ENCODE data around the gene FAF1.
"Not testable (repeated sequence)": the region's sequence is repeated elsewhere in the genome, so short reads cannot be mapped to it uniquely, and the experiment has no call there.

FAF1 gene

DNA sequence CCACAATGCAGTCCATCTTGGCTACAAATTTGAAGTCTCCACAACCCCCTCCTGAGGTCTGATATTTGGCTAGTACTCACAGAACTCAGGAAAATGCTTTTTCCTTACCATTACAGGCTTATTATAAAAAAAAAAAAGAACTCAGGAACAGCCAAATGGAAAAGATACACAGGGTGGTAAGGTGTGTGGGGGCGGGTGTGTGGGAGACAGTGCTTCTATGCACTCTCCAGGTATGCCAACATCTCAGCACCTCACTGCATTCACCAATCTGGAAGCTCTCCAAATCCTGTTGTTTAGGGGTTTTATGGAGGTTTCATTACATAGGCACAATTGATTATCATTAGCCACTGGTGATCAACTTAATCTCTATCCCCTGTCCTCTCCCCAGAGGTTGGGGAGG is 126.9 kb downstream of the FAF1 start:
- no peaks in the 10 kb centered on the region for H3K27me3 ChIP-seq (ENCODE audit: control insufficient read depth in 1 of 2, insufficient read depth in 2 of 2, low read length in 2 of 2)
- no peaks in the 10 kb centered on the region for H3K4me1 ChIP-seq (ENCODE audit: control insufficient read depth in 1 of 2, insufficient read depth in 2 of 2, low read length in 2 of 2)
- H3K9me3 ChIP-seq (ENCODE audit: control insufficient read depth in 1 of 2, low read length in 2 of 2): no peaks in the 10 kb centered on the region
- H3K36me3 ChIP-seq (ENCODE audit: control insufficient read depth in 1 of 2, insufficient read depth in 2 of 2, low read length in 2 of 2): no peaks in the 10 kb centered on the region
- H3K27ac ChIP-seq (ENCODE audit: low read depth, low read length): no peak overlapping the region
- no peak overlapping the region for H3K9ac ChIP-seq (ENCODE audit: low read depth in 1 of 2, low read length in 2 of 2)
- no peak overlapping the region for H3K4me3 ChIP-seq (ENCODE audit: low read depth in 1 of 2, low read length in 2 of 2)

GRCh38 chr1:50832167-50832566 is 127.9 kb downstream of the FAF1 start:
- Histone ChIP-seq H3K4me3 (ENCODE audit: low read depth in 1 of 2, low read length in 2 of 2) (no peak overlapping the region), H3K9ac (ENCODE audit: low read depth in 1 of 2, low read length in 2 of 2) (no peak overlapping the region), H3K27me3 (ENCODE audit: control insufficient read depth in 1 of 2, insufficient read depth in 2 of 2, low read length in 2 of 2) (no peaks in the 10 kb centered on the region), H3K27ac (ENCODE audit: low read depth, low read length) (no peak overlapping the region), H3K4me1 (ENCODE audit: control insufficient read depth in 1 of 2, insufficient read depth in 2 of 2, low read length in 2 of 2) (no peaks in the 10 kb centered on the region), H3K36me3 (ENCODE audit: control insufficient read depth in 1 of 2, insufficient read depth in 2 of 2, low read length in 2 of 2) (no peaks in the 10 kb centered on the region), H3K9me3 (ENCODE audit: control insufficient read depth in 1 of 2, low read length in 2 of 2) (no peaks in the 10 kb centered on the region)

- Histone ChIP-seq H3K36me3 (ENCODE audit: control insufficient read depth in 1 of 2, insufficient read depth in 2 of 2, low read length in 2 of 2) (no peaks in the 10 kb centered on the region), H3K4me1 (ENCODE audit: control insufficient read depth in 1 of 2, insufficient read depth in 2 of 2, low read length in 2 of 2) (no peaks in the 10 kb centered on the region), H3K27ac (ENCODE audit: low read depth, low read length) (no peak overlapping the region), H3K9ac (ENCODE audit: low read depth in 1 of 2, low read length in 2 of 2) (no peak overlapping the region), H3K27me3 (ENCODE audit: control insufficient read depth in 1 of 2, insufficient read depth in 2 of 2, low read length in 2 of 2) (no peaks in the 10 kb centered on the region), H3K9me3 (ENCODE audit: control insufficient read depth in 1 of 2, low read length in 2 of 2) (no peaks in the 10 kb centered on the region), H3K4me3 (ENCODE audit: low read depth in 1 of 2, low read length in 2 of 2) (no peak overlapping the region)
Measured at GRCh38 chr1:50831300-50832061, 128.6 kb downstream of the FAF1 start.

DNA sequence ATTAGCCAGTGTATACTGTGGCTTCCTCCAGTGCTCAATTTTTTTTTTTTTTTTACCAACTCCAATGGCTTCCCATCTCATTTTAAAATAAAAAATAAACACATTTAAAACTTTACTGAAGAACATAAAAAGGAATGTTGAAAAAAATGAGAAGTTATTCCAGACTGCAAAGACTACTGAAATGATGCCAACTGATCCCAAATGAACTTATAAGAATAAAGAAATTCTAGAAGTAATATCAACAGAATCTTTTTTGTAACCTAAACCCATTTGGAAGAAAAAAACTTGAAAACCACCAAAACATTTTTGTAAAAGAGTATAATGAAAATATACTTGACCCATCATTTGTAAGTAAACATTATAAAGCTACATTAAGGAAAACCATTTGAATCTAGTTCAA is 129.4 kb downstream of the FAF1 start:
- no peak overlapping the region for H3K9ac ChIP-seq (ENCODE audit: low read depth in 1 of 2, low read length in 2 of 2)
- no peak overlapping the region for H3K27ac ChIP-seq (ENCODE audit: low read depth, low read length)
- no peaks in the 10 kb centered on the region for H3K36me3 ChIP-seq (ENCODE audit: control insufficient read depth in 1 of 2, insufficient read depth in 2 of 2, low read length in 2 of 2)
- H3K4me3 ChIP-seq (ENCODE audit: low read depth in 1 of 2, low read length in 2 of 2): no peak overlapping the region
- no peaks in the 10 kb centered on the region for H3K4me1 ChIP-seq (ENCODE audit: control insufficient read depth in 1 of 2, insufficient read depth in 2 of 2, low read length in 2 of 2)
- H3K9me3 ChIP-seq (ENCODE audit: control insufficient read depth in 1 of 2, low read length in 2 of 2): no peaks in the 10 kb centered on the region
- H3K27me3 ChIP-seq (ENCODE audit: control insufficient read depth in 1 of 2, insufficient read depth in 2 of 2, low read length in 2 of 2): no peaks in the 10 kb centered on the region

GRCh38 chr1:50829014-50829958 is 130.8 kb downstream of the FAF1 start:
- Histone ChIP-seq H3K4me1 (ENCODE audit: control insufficient read depth in 1 of 2, insufficient read depth in 2 of 2, low read length in 2 of 2) (no peaks in the 10 kb centered on the region), H3K9me3 (ENCODE audit: control insufficient read depth in 1 of 2, low read length in 2 of 2) (no peaks in the 10 kb centered on the region), H3K27ac (ENCODE audit: low read depth, low read length) (no peak overlapping the region), H3K4me3 (ENCODE audit: low read depth in 1 of 2, low read length in 2 of 2) (no peak overlapping the region), H3K9ac (ENCODE audit: low read depth in 1 of 2, low read length in 2 of 2) (no peak overlapping the region), H3K27me3 (ENCODE audit: control insufficient read depth in 1 of 2, insufficient read depth in 2 of 2, low read length in 2 of 2) (no peaks in the 10 kb centered on the region), H3K36me3 (ENCODE audit: control insufficient read depth in 1 of 2, insufficient read depth in 2 of 2, low read length in 2 of 2) (no peaks in the 10 kb centered on the region)

GRCh38 chr1:50827546-50827945 is 132.5 kb downstream of the FAF1 start:
- Histone ChIP-seq H3K4me1 (ENCODE audit: control insufficient read depth in 1 of 2, insufficient read depth in 2 of 2, low read length in 2 of 2) (no peaks in the 10 kb centered on the region), H3K27me3 (ENCODE audit: control insufficient read depth in 1 of 2, insufficient read depth in 2 of 2, low read length in 2 of 2) (no peaks in the 10 kb centered on the region), H3K9me3 (ENCODE audit: control insufficient read depth in 1 of 2, low read length in 2 of 2) (no peaks in the 10 kb centered on the region), H3K4me3 (ENCODE audit: low read depth in 1 of 2, low read length in 2 of 2) (no peak overlapping the region), H3K36me3 (ENCODE audit: control insufficient read depth in 1 of 2, insufficient read depth in 2 of 2, low read length in 2 of 2) (no peaks in the 10 kb centered on the region), H3K27ac (ENCODE audit: low read depth, low read length) (no peak overlapping the region), H3K9ac (ENCODE audit: low read depth in 1 of 2, low read length in 2 of 2) (no peak overlapping the region)

DNA sequence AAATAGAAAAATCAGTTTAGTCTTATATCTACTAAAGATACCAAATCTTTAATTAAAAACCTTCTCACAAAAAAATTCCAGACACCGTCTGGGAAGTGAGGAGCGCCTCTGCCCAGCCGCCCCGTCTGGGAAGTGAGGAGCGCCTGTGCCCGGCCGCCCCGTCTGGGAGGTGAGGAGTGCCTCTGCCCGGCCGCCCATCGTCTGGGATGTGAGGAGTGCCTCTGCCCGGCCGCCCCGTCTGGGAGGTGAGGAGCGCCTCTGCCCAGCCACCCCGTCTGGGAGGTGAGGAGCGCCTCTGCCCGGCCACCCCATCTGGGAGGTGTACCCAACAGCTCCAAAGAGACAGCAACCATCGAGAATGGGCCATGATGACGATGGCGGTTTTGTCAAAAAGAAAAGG is 133.3 kb downstream of the FAF1 start:
- not testable (repeated sequence) for H3K27ac ChIP-seq (ENCODE audit: low read depth, low read length); H3K27me3 ChIP-seq (ENCODE audit: control insufficient read depth in 1 of 2, insufficient read depth in 2 of 2, low read length in 2 of 2); H3K9ac ChIP-seq (ENCODE audit: low read depth in 1 of 2, low read length in 2 of 2); H3K36me3 ChIP-seq (ENCODE audit: control insufficient read depth in 1 of 2, insufficient read depth in 2 of 2, low read length in 2 of 2); H3K4me3 ChIP-seq (ENCODE audit: low read depth in 1 of 2, low read length in 2 of 2); H3K4me1 ChIP-seq (ENCODE audit: control insufficient read depth in 1 of 2, insufficient read depth in 2 of 2, low read length in 2 of 2); H3K9me3 ChIP-seq (ENCODE audit: control insufficient read depth in 1 of 2, low read length in 2 of 2)

- no peak overlapping the region for H3K27ac ChIP-seq (ENCODE audit: low read depth, low read length)
- H3K4me1 ChIP-seq (ENCODE audit: control insufficient read depth in 1 of 2, insufficient read depth in 2 of 2, low read length in 2 of 2): no peaks in the 10 kb centered on the region
- no peak overlapping the region for H3K4me3 ChIP-seq (ENCODE audit: low read depth in 1 of 2, low read length in 2 of 2)
- H3K9me3 ChIP-seq (ENCODE audit: control insufficient read depth in 1 of 2, low read length in 2 of 2): no peaks in the 10 kb centered on the region
- H3K36me3 ChIP-seq (ENCODE audit: control insufficient read depth in 1 of 2, insufficient read depth in 2 of 2, low read length in 2 of 2): no peaks in the 10 kb centered on the region
- H3K9ac ChIP-seq (ENCODE audit: low read depth in 1 of 2, low read length in 2 of 2): no peak overlapping the region
- H3K27me3 ChIP-seq (ENCODE audit: control insufficient read depth in 1 of 2, insufficient read depth in 2 of 2, low read length in 2 of 2): no peaks in the 10 kb centered on the region
Measured at GRCh38 chr1:50822035-50822776, 137.9 kb downstream of the FAF1 start.

DNA sequence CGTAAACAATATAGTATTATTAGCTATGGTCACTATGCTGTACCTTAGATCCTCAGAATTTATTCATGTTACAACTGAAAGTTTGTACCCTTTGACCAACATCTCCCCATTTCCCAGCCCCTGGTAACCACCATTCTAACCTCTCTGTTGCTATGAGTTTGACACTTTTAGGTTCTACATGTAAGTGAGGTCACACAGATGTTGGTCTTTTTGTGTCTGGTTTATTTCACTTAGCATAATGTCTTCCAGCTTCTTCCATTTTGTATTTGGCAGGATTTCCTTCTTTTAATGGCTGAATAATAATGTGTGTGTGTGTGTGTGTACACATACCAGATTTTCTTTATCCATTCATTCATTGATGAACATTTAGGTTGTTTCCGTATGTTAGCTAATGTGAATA is 139.5 kb downstream of the FAF1 start:
- Histone ChIP-seq H3K4me3 (ENCODE audit: low read depth in 1 of 2, low read length in 2 of 2) (no peak overlapping the region), H3K27me3 (ENCODE audit: control insufficient read depth in 1 of 2, insufficient read depth in 2 of 2, low read length in 2 of 2) (no peaks in the 10 kb centered on the region), H3K36me3 (ENCODE audit: control insufficient read depth in 1 of 2, insufficient read depth in 2 of 2, low read length in 2 of 2) (no peaks in the 10 kb centered on the region), H3K27ac (ENCODE audit: low read depth, low read length) (no peak overlapping the region), H3K9me3 (ENCODE audit: control insufficient read depth in 1 of 2, low read length in 2 of 2) (no peaks in the 10 kb centered on the region), H3K4me1 (ENCODE audit: control insufficient read depth in 1 of 2, insufficient read depth in 2 of 2, low read length in 2 of 2) (no peaks in the 10 kb centered on the region), H3K9ac (ENCODE audit: low read depth in 1 of 2, low read length in 2 of 2) (no peak overlapping the region)

DNA sequence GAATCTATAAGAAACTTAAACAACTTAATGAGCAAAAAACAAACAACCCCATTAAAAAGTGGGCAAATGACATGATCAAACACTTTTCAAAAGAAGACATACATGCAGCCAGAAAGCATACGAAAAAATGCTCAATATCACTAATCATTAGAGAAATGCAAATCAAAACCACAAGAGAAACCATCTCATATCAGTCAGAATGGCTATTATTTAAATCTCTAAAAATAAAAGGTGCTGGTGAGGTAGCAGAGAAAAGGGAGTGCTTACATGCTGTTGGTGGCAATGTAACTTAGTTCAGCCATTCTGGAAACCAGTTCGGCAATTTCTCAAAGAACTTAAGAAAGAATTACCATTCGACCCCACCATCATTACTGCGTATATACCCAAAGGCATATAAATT is 147.7 kb downstream of the FAF1 start:
- no peak overlapping the region for H3K9ac ChIP-seq (ENCODE audit: low read depth in 1 of 2, low read length in 2 of 2)
- H3K4me1 ChIP-seq (ENCODE audit: control insufficient read depth in 1 of 2, insufficient read depth in 2 of 2, low read length in 2 of 2): no peaks in the 10 kb centered on the region
- no peaks in the 10 kb centered on the region for H3K27me3 ChIP-seq (ENCODE audit: control insufficient read depth in 1 of 2, insufficient read depth in 2 of 2, low read length in 2 of 2)
- peaks cover 0 to 2% of the 10 kb centered on the region in 2 donors for H3K36me3 ChIP-seq (ENCODE audit: control insufficient read depth in 1 of 2, insufficient read depth in 2 of 2, low read length in 2 of 2)
- H3K9me3 ChIP-seq (ENCODE audit: control insufficient read depth in 1 of 2, low read length in 2 of 2): peaks cover 0 to 16% of the 10 kb centered on the region in 2 donors
- no peak overlapping the region for H3K4me3 ChIP-seq (ENCODE audit: low read depth in 1 of 2, low read length in 2 of 2)
- no peak overlapping the region for H3K27ac ChIP-seq (ENCODE audit: low read depth, low read length)

All from duodenal mucosa (tissue), 2 donors.